Liver (tissue), 9 donors: ENCODE results near the gene PLXNA2. TPM values are rescaled to one million over a fixed set of nuclear protein-coding genes. Genes with fewer than 3 reads are reported as not detected.

Experiments
- DNase-seq: peaks from one replicate; pipeline ENCODE4 v3.0.0-alpha.2; 2017; ENCODE audit warnings: low spot score
- H3K27ac ChIP-seq, 2 donors: one replicate each; pipeline ENCODE4 v1.7.0; 2013; ENCODE audit warnings: inconsistent platforms in 2 of 2, low read length in 2 of 2, control low read depth in 1 of 2, low read depth in 1 of 2, mild to moderate bottlenecking in 1 of 2
- H3K27me3 ChIP-seq, 4 donors: one replicate each; pipeline versions ENCODE4 v1.6.1 to v1.7.0; 2013; ENCODE audit warnings: low read length in 3 of 4, inconsistent platforms in 1 of 4, mild to moderate bottlenecking in 1 of 4, moderate library complexity in 1 of 4; ENCODE audit not compliant: control insufficient read depth in 4 of 4, insufficient read depth in 4 of 4
- H3K36me3 ChIP-seq, 4 donors: one replicate each; pipeline versions ENCODE4 v1.6.1 to v1.7.0; 2013; ENCODE audit warnings: low read length in 3 of 4, mild to moderate bottlenecking in 3 of 4, low read depth in 1 of 4, moderate library complexity in 1 of 4; ENCODE audit not compliant: control insufficient read depth in 4 of 4, insufficient read depth in 3 of 4
- H3K4me1 ChIP-seq, 4 donors: one replicate each; pipeline versions ENCODE4 v1.6.1 to v1.7.0; 2013; ENCODE audit warnings: low read length in 3 of 4, mild to moderate bottlenecking in 3 of 4, moderate library complexity in 1 of 4; ENCODE audit not compliant: control insufficient read depth in 4 of 4, insufficient read depth in 4 of 4
- H3K4me3 ChIP-seq, 3 donors: one replicate each; pipeline versions ENCODE4 v1.6.1 to v1.7.0; 2013; ENCODE audit warnings: low read length in 3 of 3, control low read depth in 1 of 3, low read depth in 1 of 3, mild to moderate bottlenecking in 1 of 3
- H3K9ac ChIP-seq, 2 donors: one replicate each; pipeline ENCODE4 v1.7.0; 2013; ENCODE audit warnings: low read length in 2 of 2, mild to moderate bottlenecking in 2 of 2, moderate library complexity in 2 of 2, control low read depth in 1 of 2, low read depth in 1 of 2
- H3K9me3 ChIP-seq, 4 donors: one replicate each; pipeline versions ENCODE4 v1.6.1 to v1.7.0; 2013; ENCODE audit warnings: low read length in 3 of 4; ENCODE audit not compliant: control insufficient read depth in 4 of 4
- ATF3 ChIP-seq: IDR thresholded peaks from 2 replicates; pipeline ENCODE4 v1.6.1; 2016; ENCODE audit warnings: antibody characterized with exemption
- CTCF ChIP-seq: fragments of 150-350 bp; IDR thresholded peaks from 2 replicates; pipeline ENCODE4 v1.5.1; 2017; ENCODE audit warnings: improper control_type of control experiment, low read depth, low read length; ENCODE audit not compliant: missing input control
- EGR1 ChIP-seq, 2 donors: IDR thresholded peaks; 2 replicates each; pipeline ENCODE4 v1.6.1; 2016 to 2018; ENCODE audit warnings: antibody characterized with exemption in 2 of 2, low read depth in 2 of 2
- FOXA1 ChIP-seq: IDR thresholded peaks from 2 replicates; pipeline ENCODE4 v1.6.1; 2016; ENCODE audit warnings: antibody characterized with exemption
- FOXA2 ChIP-seq: IDR thresholded peaks from 2 replicates; pipeline ENCODE4 v1.6.1; 2016; ENCODE audit warnings: antibody characterized with exemption
- GABPA ChIP-seq, 2 donors: IDR thresholded peaks in 1 of 2; conservative IDR thresholded peaks in 1 of 2; 2 replicates each; pipeline ENCODE4 v1.6.1; 2016; ENCODE audit warnings: antibody characterized with exemption in 2 of 2, mild to moderate bottlenecking in 1 of 2, moderate library complexity in 1 of 2
- HNF4A ChIP-seq, 2 donors: conservative IDR thresholded peaks; 2 replicates each; pipeline ENCODE4 v1.6.1; 2016; ENCODE audit warnings: antibody characterized with exemption in 2 of 2, mild to moderate bottlenecking in 2 of 2
- HNF4G ChIP-seq: IDR thresholded peaks from 2 replicates; pipeline ENCODE4 v1.6.1; 2016; ENCODE audit warnings: antibody characterized with exemption
- JUND ChIP-seq, 2 donors: IDR thresholded peaks; 2 replicates each; pipeline ENCODE4 v1.6.1; 2016; ENCODE audit warnings: antibody characterized with exemption in 2 of 2
- MAX ChIP-seq: IDR thresholded peaks from 2 replicates; pipeline ENCODE4 v1.6.1; 2016; ENCODE audit warnings: antibody characterized with exemption
- NR2F2 ChIP-seq: IDR thresholded peaks from 2 replicates; pipeline ENCODE4 v1.6.1; 2016; ENCODE audit warnings: antibody characterized with exemption
- RAD21 ChIP-seq, 2 donors: IDR thresholded peaks; 2 replicates each; pipeline ENCODE4 v1.6.1; 2016; ENCODE audit warnings: antibody characterized with exemption in 2 of 2, mild to moderate bottlenecking in 2 of 2
- REST ChIP-seq: IDR thresholded peaks from 2 replicates; pipeline ENCODE4 v1.6.1; 2016; ENCODE audit warnings: antibody characterized with exemption, mild to moderate bottlenecking
- RXRA ChIP-seq, 2 donors: IDR thresholded peaks; 2 replicates each; pipeline ENCODE4 v1.6.1; 2017 to 2018; ENCODE audit warnings: antibody characterized with exemption in 2 of 2, mild to moderate bottlenecking in 1 of 2
- SP1 ChIP-seq: IDR thresholded peaks from 2 replicates; pipeline ENCODE4 v1.6.1; 2018; ENCODE audit warnings: antibody characterized with exemption, mild to moderate bottlenecking
- TAF1 ChIP-seq: conservative IDR thresholded peaks from 2 replicates; pipeline ENCODE4 v1.6.1; 2016; ENCODE audit warnings: antibody characterized with exemption, mild to moderate bottlenecking
- YY1 ChIP-seq: IDR thresholded peaks from 2 replicates; pipeline ENCODE4 v1.6.1; 2016; ENCODE audit warnings: antibody characterized with exemption, mild to moderate bottlenecking
- ZBTB33 ChIP-seq: IDR thresholded peaks from 2 replicates; pipeline ENCODE4 v1.6.1; 2016; ENCODE audit warnings: antibody characterized with exemption
- WGBS: extraction: QIAGEN DNeasy Blood & Tissue Kit; methylation state at CpG from one replicate; pipeline ENCODE4 v1.1.7; 2013; 5-methylcytosine and 5-hydroxymethylcytosine counted together
- polyA plus RNA-seq, 2 donors: library from polyadenylated mRNA; stranded (reverse) in 1 of 2; unstranded in 1 of 2; fragments of 200-250 nt in 1 of 2; fragments of >200 nt in 1 of 2; fragmentation: Nextera tagmentation in 1 of 2; extraction: Ambion mirVana in 1 of 2; gene quantifications; one replicate each; pipeline versions ENCODE4 v1.2.1 to v1.2.3, GENCODE V29; 2013 to 2015
- total RNA-seq, 2 donors: library from RNA; depleted of rRNA; stranded (reverse); fragments of >200 nt; gene quantifications; one replicate each; pipeline ENCODE4 v1.2.3, GENCODE V29; 2014
- donor health status: healthy.
- donor health status: healthy.
- donor health status: healthy.
- donor health status: healthy.
- donor health status: healthy.

PLXNA2 gene
- total and polyA plus RNA-seq, 4 donors: 1.8 to 9.2 (median 2.8) TPM

GRCh38 chr1:208213786-208214185 is 30.4 kb downstream of the PLXNA2 start:
- TF ChIP-seq RXRA (IDR thresholded peaks at IDR 0.05): peak in 1 of 2 donors; percentile 4
- TF ChIP-seq ATF3: no peak
- no peak for TF ChIP-seq YY1
- no peak for TF ChIP-seq CTCF
- no peak for TF ChIP-seq TAF1
- no peak for TF ChIP-seq JUND (IDR thresholded peaks at IDR 0.05)
- TF ChIP-seq ZBTB33: no peak
- TF ChIP-seq NR2F2: peak; percentile 57
- no peak for TF ChIP-seq GABPA (IDR thresholded peaks at IDR 0.05 in 1 of 2, conservative IDR thresholded peaks at IDR 0.05 in 1 of 2)
- TF ChIP-seq MAX: peak; percentile 68
- no peak for TF ChIP-seq FOXA2
- no peak for TF ChIP-seq SP1
- peak in 1 of 2 donors; percentile 26 for TF ChIP-seq EGR1 (IDR thresholded peaks at IDR 0.05; ENCODE audit: low read depth in 2 of 2)
- TF ChIP-seq REST: no peak
- no peak for TF ChIP-seq HNF4G
- no peak for TF ChIP-seq HNF4A (conservative IDR thresholded peaks at IDR 0.05)
- no peak for TF ChIP-seq FOXA1
- TF ChIP-seq RAD21 (IDR thresholded peaks at IDR 0.05): no peak
- H3K27me3 ChIP-seq: no peaks in the 10 kb centered on the region
- no peak overlapping the region for H3K9ac ChIP-seq
- no peak overlapping the region for H3K27ac ChIP-seq
- H3K36me3 ChIP-seq: peaks cover 0 to 11% (median 7%) of the 10 kb centered on the region in 4 donors
- no peak for DNase-seq
- no peaks in the 10 kb centered on the region for H3K9me3 ChIP-seq
- H3K4me1 ChIP-seq: peaks cover 0 to 5% (median 2%) of the 10 kb centered on the region in 4 donors
- 66% methylated on average over 3 of the region's 3 CpGs for WGBS
- H3K4me3 ChIP-seq: no peak overlapping the region
